ENCODE data around the gene MRPL4. TPM values are rescaled to one million over a fixed set of nuclear protein-coding genes. Genes with fewer than 3 reads are reported as not detected.
A peak's percentile ranks its signal among the peaks of the same experiment; 100 is the strongest.

Gene MRPL4
- total RNA-seq, 1 experiment from 2014 or later = 146 TPM

GRCh38 chr19:10228393-10228792, 23.6 kb upstream of the MRPL4 start (continued):
- TF ChIP-seq EZH2phosphoT487 (IDR thresholded peaks at IDR 0.05; ENCODE audit: borderline replicate concordance) (no peak), ZBTB33 (IDR thresholded peaks at IDR 0.05; ENCODE audit: extremely low read depth, insufficient replicate concordance, low read length) (no peak)

- no TSS peak for BruUV-seq (replicated peaks)
- TF ChIP-seq YY1 (IDR thresholded peaks at IDR 0.05; ENCODE audit: extremely low read depth, insufficient replicate concordance, low read depth, low read length) (no peak), CTCF (IDR thresholded peaks at IDR 0.05 in 2 of 3, conservative IDR thresholded peaks at IDR 0.05 in 1 of 3; ENCODE audit: borderline replicate concordance in 1 of 3, insufficient read depth in 1 of 3, low read depth in 2 of 3, low read length in 2 of 3) (peak; percentile 32 to 59 (median 53); a peak in 5 of 6 replicates), EGR1 (IDR thresholded peaks at IDR 0.05; ENCODE audit: low read depth) (no peak), RAD21 (IDR thresholded peaks at IDR 0.05; ENCODE audit: low read depth) (peak; percentile 49)
Observed at GRCh38 chr19:10228920-10229319, 23.1 kb upstream of the MRPL4 start.

More at GRCh38 chr19:10228920-10229319, 23.1 kb upstream of the MRPL4 start:
- H4K20me1 ChIP-seq (ENCODE audit: insufficient read depth) = no peaks in the 10 kb centered on the region
- no peak overlapping the region for H3K4me3 ChIP-seq (replicated peaks in 1 of 2; ENCODE audit: low read depth in 1 of 2, low read length in 2 of 2)
- peaks cover 6% of the 10 kb centered on the region; the same call in 1 of the 2 replicates for H3K79me2 ChIP-seq (ENCODE audit: insufficient read depth, low read length)
- ChIA-PET CTCF (interaction anchor here (1.4 to 1.6 kb wide), 2 partner anchors 9 to 21 kb away, joined by 4 read pairs; no protein-coding TSS in a partner anchor), RAD21 (ENCODE audit: low non-redundant PET in 1 of 2, low total read pairs in 2 of 2, uncharacterized antibody in 2 of 2, unreplicated experiment in 2 of 2) (no interaction called here), POLR2A (interaction anchor here (0.8 kb wide), 1 partner anchor 10 kb away, joined by 3 read pairs; no protein-coding TSS in a partner anchor)
- H3K27me3 ChIP-seq (ENCODE audit: insufficient read depth, low read length) = no peaks in the 10 kb centered on the region
- H3K4me1 ChIP-seq (ENCODE audit: control insufficient read depth in 1 of 2, insufficient read depth in 2 of 2, low read length in 2 of 2) = peaks cover 4 to 32% of the 10 kb centered on the region in 2 experiments; a peak in 3 of 4 replicates
- H3K27ac ChIP-seq (ENCODE audit: low read depth, low read length) = no peak overlapping the region
- DNase-seq (ENCODE audit: low read depth, low spot score) (no peak), ATAC-seq (no peak)
- H3K9me3 ChIP-seq (ENCODE audit: control insufficient read depth in 1 of 2, insufficient read depth in 1 of 2, low read depth in 1 of 2, low read length in 2 of 2) = no peaks in the 10 kb centered on the region
- no peak overlapping the region for H3K9ac ChIP-seq (ENCODE audit: low read length)
- H2AFZ ChIP-seq (ENCODE audit: low read depth, low read length, poor library complexity, severe bottlenecking) = no peak overlapping the region
- H3K36me3 ChIP-seq (ENCODE audit: control insufficient read depth in 1 of 2, insufficient read depth in 2 of 2, low read length in 2 of 2) = no peaks in the 10 kb centered on the region
- intact Hi-C loops (cut with micrococcal nuclease) = no loop called here
- H3K9me2 ChIP-seq (ENCODE audit: insufficient read depth) = no peaks in the 10 kb centered on the region
- no peak overlapping the region for H3K4me2 ChIP-seq (ENCODE audit: low read length)
